ENCODE measurements around the gene PPP1R11.

PPP1R11 gene

DNA sequence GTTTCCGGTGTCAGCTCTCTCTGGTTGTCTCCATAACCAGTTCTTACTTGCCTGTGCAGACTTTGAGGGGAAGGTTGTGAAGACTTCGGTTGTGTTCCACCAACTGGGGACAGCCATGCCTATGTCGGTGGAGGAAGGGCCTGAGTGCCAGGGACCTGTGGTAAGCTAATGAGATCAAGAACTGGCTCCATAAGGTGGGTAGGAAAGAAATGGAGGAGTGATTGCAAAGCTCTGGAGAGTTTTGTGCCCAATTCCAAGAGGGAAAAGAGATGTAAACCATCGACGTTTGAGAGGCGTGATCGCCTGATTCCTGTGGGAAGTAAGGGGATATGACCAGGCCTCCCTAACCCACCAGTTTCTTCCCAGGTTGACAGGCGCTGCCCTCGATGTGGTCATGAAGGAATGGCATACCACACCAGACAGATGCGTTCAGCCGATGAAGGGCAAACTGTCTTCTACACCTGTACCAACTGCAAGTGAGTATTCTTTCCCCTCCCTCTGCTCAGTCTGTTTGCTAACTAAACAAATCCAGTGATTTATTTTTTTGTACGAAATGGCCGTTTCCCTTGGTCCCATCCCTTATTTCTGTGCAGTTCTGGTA is 5.0 kb upstream of the PPP1R11 start:
- Histone ChIP-seq H3K27ac (ENCODE audit: low read length) (peak overlapping the region; percentile 79), H3K4me1 (ENCODE audit: control insufficient read depth, insufficient read depth, low read length) (peaks cover 18% of the 10 kb centered on the region), H3K27me3 (ENCODE audit: control insufficient read depth in 1 of 2, insufficient read depth in 2 of 2, low read length in 2 of 2) (no peaks in the 10 kb centered on the region), H3K4me3 (ENCODE audit: low read length in 2 of 2) (peak overlapping the region; percentile 97), H3K36me3 (ENCODE audit: control insufficient read depth in 2 of 2, insufficient read depth in 2 of 2, low read length in 2 of 2) (peaks cover 4 to 6% of the 10 kb centered on the region in 2 donors), H3K9ac (ENCODE audit: low read length in 2 of 2) (peak overlapping the region; percentile 94 to 97), H3K9me3 (ENCODE audit: control insufficient read depth in 2 of 2, low read length in 2 of 2) (no peaks in the 10 kb centered on the region)

DNA sequence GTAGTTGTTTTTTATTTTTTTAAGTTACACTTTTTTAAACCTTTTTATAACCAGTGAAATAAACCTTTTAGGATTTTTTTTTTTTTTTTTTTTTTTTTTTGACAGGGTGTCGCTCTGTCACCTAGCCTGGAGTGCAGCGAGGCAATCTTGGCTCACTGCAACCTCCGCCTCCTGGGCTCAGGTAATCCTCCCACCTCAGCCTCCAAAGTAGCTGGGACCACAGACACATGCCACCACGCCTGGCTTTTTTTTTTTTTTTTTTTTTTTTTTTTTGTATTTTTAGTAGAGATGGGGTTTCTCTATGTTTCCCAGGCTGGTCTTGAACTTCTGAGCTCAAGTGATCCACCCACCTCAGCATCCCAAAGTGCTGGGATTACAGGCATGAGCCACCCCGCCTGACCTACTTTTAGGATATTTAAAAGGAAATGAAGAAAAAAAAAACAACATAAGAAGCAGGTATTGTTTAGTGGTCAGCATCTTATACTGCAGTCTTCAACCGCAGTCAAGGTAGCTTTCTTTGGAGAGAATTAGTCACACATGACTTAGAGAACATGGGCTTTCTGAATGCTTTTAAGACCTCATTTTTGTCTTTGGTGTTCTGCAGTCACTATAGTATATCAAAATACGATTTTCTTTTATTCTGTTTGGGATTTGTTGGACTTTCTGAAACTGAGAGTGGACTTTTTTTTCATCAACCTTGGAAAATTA is 4.4 kb upstream of the PPP1R11 start:
- Histone ChIP-seq H3K9me3 (ENCODE audit: control insufficient read depth in 2 of 2, low read length in 2 of 2) (no peaks in the 10 kb centered on the region), H3K9ac (ENCODE audit: low read length in 2 of 2) (no peak overlapping the region), H3K27ac (ENCODE audit: low read length) (no peak overlapping the region), H3K36me3 (ENCODE audit: control insufficient read depth in 2 of 2, insufficient read depth in 2 of 2, low read length in 2 of 2) (peaks cover 0 to 2% of the 10 kb centered on the region in 2 donors), H3K27me3 (ENCODE audit: control insufficient read depth in 1 of 2, insufficient read depth in 2 of 2, low read length in 2 of 2) (no peaks in the 10 kb centered on the region), H3K4me3 (ENCODE audit: low read length in 2 of 2) (peak overlapping the region in 1 of 2 donors; percentile 97), H3K4me1 (ENCODE audit: control insufficient read depth, insufficient read depth, low read length) (peaks cover 18% of the 10 kb centered on the region)

DNA sequence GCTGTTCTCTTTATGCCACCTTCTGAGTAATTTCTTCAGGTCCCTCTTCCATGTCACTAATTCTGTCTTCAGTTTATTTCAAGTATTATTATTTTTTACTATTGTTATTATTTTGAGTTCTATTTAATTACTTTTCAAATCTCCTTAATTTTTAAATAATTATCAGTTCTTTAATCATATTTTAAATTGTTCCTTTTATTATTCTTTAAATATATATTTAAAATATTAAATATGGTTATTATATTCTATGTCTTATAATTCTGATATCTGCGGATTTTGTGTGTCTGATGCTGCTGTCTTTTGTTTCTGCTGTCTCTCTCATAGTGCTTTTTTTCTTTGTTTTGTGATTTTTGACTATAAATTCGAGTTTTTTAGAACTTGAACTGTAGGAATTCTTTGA is 3.7 kb upstream of the PPP1R11 start:
- H3K27me3 ChIP-seq (ENCODE audit: control insufficient read depth in 1 of 2, insufficient read depth in 2 of 2, low read length in 2 of 2), result no peaks in the 10 kb centered on the region
- H3K9me3 ChIP-seq (ENCODE audit: control insufficient read depth in 2 of 2, low read length in 2 of 2), result no peaks in the 10 kb centered on the region
- H3K9ac ChIP-seq (ENCODE audit: low read length in 2 of 2), result no peak overlapping the region
- H3K4me3 ChIP-seq (ENCODE audit: low read length in 2 of 2), result no peak overlapping the region
- H3K4me1 ChIP-seq (ENCODE audit: control insufficient read depth, insufficient read depth, low read length), result peaks cover 18% of the 10 kb centered on the region
- no peak overlapping the region for H3K27ac ChIP-seq (ENCODE audit: low read length)
- no peaks in the 10 kb centered on the region for H3K36me3 ChIP-seq (ENCODE audit: control insufficient read depth in 2 of 2, insufficient read depth in 2 of 2, low read length in 2 of 2)

DNA sequence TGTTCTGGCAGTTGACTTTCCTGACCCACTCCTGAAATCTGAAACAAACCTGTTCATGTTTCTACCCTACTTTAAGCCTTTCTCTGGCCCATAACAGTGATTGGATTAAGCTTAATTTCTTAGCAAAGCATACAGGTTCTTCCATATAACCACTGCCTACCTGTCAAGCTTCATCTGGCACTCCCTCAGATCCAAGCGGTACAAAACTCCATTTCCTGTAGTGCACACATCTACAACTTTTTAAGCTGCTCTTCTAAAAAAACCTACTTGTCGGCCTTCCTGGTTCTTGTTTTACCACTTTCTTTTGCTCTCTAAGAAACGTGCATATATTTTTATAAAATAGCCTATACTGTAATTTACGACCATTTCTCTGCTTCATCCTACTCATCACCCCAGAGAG is 916 bp upstream of the PPP1R11 start:
- H3K27ac ChIP-seq (ENCODE audit: low read length), result peak overlapping the region; percentile 80
- H3K9ac ChIP-seq (ENCODE audit: low read length in 2 of 2), result peak overlapping the region; percentile 80 to 86
- H3K9me3 ChIP-seq (ENCODE audit: control insufficient read depth in 2 of 2, low read length in 2 of 2), result no peaks in the 10 kb centered on the region
- H3K4me3 ChIP-seq (ENCODE audit: low read length in 2 of 2), result peak overlapping the region; percentile 93 to 95
- peaks cover 5 to 7% of the 10 kb centered on the region in 2 donors for H3K27me3 ChIP-seq (ENCODE audit: control insufficient read depth in 1 of 2, insufficient read depth in 2 of 2, low read length in 2 of 2)
- H3K36me3 ChIP-seq (ENCODE audit: control insufficient read depth in 2 of 2, insufficient read depth in 2 of 2, low read length in 2 of 2), result peaks cover 8 to 12% of the 10 kb centered on the region in 2 donors
- H3K4me1 ChIP-seq (ENCODE audit: control insufficient read depth, insufficient read depth, low read length), result peaks cover 11% of the 10 kb centered on the region

DNA sequence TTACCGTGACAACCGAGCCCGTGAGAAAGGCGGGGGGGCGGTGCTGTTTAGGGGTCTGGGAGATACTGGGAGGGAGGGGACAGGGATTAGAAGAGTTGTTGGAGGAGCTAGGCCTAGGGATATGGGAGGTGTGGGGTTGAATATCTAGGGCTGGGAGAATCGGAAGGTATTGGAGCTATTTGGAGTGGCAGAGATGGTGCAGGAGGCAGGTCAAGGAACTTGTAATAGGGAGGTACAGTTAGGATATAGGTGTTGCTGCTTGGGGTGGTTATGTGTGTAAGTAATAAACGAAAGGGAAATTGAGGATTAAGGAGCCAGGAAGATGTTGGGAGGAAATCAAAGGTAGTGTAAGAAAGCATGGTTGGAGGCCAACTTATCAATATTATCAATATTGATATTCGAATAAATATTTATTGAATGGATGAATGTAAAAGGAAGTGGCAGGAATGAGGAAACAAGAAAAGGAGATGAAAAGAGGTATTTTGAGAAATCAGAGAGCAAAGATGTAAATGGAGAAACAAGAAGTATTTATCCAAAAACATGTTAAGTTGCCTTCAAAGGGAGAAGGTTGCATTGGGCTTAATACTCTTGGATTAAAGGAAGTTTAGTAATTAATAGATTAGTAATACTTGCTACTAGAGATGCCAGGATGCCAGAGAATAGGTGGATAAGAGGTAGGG is 602 bp downstream of the PPP1R11 start:
- Histone ChIP-seq H3K4me3 (ENCODE audit: low read length in 2 of 2) (peak overlapping the region; percentile 80 to 95), H3K27me3 (ENCODE audit: control insufficient read depth in 1 of 2, insufficient read depth in 2 of 2, low read length in 2 of 2) (peaks cover 16 to 19% of the 10 kb centered on the region in 2 donors), H3K27ac (ENCODE audit: low read length) (peak overlapping the region; percentile 80), H3K9ac (ENCODE audit: low read length in 2 of 2) (peak overlapping the region; percentile 72 to 89), H3K4me1 (ENCODE audit: control insufficient read depth, insufficient read depth, low read length) (peaks cover 11% of the 10 kb centered on the region), H3K9me3 (ENCODE audit: control insufficient read depth in 2 of 2, low read length in 2 of 2) (no peaks in the 10 kb centered on the region), H3K36me3 (ENCODE audit: control insufficient read depth in 2 of 2, insufficient read depth in 2 of 2, low read length in 2 of 2) (peaks cover 8 to 12% of the 10 kb centered on the region in 2 donors)

DNA sequence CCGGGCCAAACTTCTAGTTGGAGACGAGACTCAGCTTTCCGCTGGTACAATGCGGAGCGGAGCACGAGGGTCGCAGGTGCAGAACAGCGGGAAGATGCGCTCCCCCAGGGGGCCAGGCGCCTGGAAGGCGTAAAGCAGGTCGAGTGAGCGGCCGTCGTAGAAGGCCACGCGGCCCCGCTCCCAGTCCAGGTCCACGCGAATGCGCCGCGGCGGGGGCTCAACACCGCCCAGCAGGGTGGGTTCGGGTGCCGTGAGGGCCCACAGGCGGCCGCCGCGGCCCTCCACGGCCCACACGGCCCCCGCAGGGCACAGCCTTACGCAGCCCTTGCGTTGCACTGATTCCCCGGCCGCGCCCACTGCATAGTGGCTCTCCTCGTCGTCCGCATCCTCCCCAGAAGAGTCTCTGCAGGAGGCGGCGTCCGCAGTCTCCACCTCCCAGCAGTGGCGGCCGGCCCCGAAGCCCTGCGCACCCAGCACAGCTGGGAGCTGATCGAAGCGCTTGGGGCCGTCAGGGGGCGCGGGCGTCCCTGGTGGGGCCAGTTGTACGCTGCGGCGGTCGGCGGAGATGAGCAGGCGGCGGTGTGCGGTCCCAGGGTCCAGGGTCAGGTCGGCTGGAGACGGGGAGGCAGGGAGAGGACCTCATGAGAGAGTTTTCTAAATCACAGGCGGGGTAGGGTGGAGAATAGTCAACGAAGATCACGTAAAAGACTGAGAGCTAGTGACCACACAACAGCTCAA is 4.3 kb downstream of the PPP1R11 start:
- Histone ChIP-seq H3K27me3 (ENCODE audit: control insufficient read depth in 1 of 2, insufficient read depth in 2 of 2, low read length in 2 of 2) (peaks cover 49 to 56% of the 10 kb centered on the region in 2 donors), H3K27ac (ENCODE audit: low read length) (no peak overlapping the region), H3K4me3 (ENCODE audit: low read length in 2 of 2) (no peak overlapping the region), H3K4me1 (ENCODE audit: control insufficient read depth, insufficient read depth, low read length) (peaks cover 22% of the 10 kb centered on the region), H3K36me3 (ENCODE audit: control insufficient read depth in 2 of 2, insufficient read depth in 2 of 2, low read length in 2 of 2) (peaks cover 8 to 12% of the 10 kb centered on the region in 2 donors), H3K9me3 (ENCODE audit: control insufficient read depth in 2 of 2, low read length in 2 of 2) (no peaks in the 10 kb centered on the region), H3K9ac (ENCODE audit: low read length in 2 of 2) (no peak overlapping the region)

DNA sequence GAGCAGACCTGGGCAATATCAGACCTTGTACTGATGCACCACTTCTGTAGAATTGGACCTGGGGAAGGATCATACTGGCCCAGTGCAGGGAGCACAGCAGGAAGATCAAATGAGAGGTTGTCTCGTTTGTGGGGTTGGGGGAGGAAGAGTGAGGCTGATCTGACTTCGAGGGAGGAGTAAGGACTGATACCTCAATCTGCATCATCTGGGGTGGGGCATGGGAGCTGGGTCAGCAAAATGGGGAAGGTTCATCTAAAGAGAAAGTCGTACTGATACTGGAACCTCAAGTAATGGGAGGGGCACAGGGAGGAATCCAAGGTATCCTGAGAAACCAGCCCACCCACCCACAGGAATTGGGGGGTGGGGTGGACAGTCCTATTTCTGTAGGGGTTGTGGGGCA is 4.9 kb downstream of the PPP1R11 start:
- Histone ChIP-seq H3K9me3 (ENCODE audit: control insufficient read depth in 2 of 2, low read length in 2 of 2) (no peaks in the 10 kb centered on the region), H3K4me1 (ENCODE audit: control insufficient read depth, insufficient read depth, low read length) (peaks cover 22% of the 10 kb centered on the region), H3K9ac (ENCODE audit: low read length in 2 of 2) (no peak overlapping the region), H3K27ac (ENCODE audit: low read length) (no peak overlapping the region), H3K4me3 (ENCODE audit: low read length in 2 of 2) (no peak overlapping the region), H3K27me3 (ENCODE audit: control insufficient read depth in 1 of 2, insufficient read depth in 2 of 2, low read length in 2 of 2) (peaks cover 52 to 61% of the 10 kb centered on the region in 2 donors), H3K36me3 (ENCODE audit: control insufficient read depth in 2 of 2, insufficient read depth in 2 of 2, low read length in 2 of 2) (peaks cover 8 to 12% of the 10 kb centered on the region in 2 donors)

DNA sequence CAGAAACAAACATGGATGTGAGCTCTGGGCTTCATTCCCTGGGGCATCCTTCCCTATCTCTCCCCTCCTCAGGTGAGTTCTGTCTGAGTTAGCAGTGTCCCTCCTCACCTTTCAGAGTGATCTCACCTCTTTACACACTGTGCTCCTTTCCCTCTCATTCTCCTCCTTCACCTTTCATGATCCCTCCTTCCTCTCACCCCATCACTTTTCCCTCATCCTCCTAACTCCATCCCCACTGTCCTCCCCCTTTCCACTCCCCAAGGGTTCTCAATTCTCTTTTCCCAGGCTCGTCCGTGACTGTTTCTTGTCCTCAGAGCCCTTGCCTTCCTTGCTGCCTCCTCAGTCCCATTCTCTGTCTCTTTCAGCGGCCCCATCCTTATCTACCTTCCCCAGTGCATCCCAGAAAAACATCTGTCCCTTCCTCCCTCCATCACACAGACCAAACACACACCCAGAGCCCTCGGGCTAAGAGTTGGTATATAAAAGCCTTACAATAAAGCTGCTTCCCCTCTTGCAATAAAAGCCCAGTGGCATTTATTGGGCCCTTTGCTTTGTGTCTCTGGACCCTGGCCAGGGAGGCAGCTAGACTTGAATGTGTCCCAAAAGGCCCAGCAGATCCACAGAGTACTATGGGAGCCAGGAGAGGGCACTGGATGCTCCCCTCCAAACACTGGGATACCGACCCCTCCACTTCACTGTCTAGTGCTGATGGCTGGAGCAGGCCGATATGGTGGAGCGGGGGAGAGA is 6.7 kb downstream of the PPP1R11 start:
- no peaks in the 10 kb centered on the region for H3K9me3 ChIP-seq (ENCODE audit: control insufficient read depth in 2 of 2, low read length in 2 of 2)
- no peak overlapping the region for H3K9ac ChIP-seq (ENCODE audit: low read length in 2 of 2)
- peaks cover 60 to 64% of the 10 kb centered on the region in 2 donors for H3K27me3 ChIP-seq (ENCODE audit: control insufficient read depth in 1 of 2, insufficient read depth in 2 of 2, low read length in 2 of 2)
- no peak overlapping the region for H3K4me3 ChIP-seq (ENCODE audit: low read length in 2 of 2)
- peaks cover 8 to 10% of the 10 kb centered on the region in 2 donors for H3K36me3 ChIP-seq (ENCODE audit: control insufficient read depth in 2 of 2, insufficient read depth in 2 of 2, low read length in 2 of 2)
- peaks cover 22% of the 10 kb centered on the region for H3K4me1 ChIP-seq (ENCODE audit: control insufficient read depth, insufficient read depth, low read length)
- H3K27ac ChIP-seq (ENCODE audit: low read length), result no peak overlapping the region

DNA sequence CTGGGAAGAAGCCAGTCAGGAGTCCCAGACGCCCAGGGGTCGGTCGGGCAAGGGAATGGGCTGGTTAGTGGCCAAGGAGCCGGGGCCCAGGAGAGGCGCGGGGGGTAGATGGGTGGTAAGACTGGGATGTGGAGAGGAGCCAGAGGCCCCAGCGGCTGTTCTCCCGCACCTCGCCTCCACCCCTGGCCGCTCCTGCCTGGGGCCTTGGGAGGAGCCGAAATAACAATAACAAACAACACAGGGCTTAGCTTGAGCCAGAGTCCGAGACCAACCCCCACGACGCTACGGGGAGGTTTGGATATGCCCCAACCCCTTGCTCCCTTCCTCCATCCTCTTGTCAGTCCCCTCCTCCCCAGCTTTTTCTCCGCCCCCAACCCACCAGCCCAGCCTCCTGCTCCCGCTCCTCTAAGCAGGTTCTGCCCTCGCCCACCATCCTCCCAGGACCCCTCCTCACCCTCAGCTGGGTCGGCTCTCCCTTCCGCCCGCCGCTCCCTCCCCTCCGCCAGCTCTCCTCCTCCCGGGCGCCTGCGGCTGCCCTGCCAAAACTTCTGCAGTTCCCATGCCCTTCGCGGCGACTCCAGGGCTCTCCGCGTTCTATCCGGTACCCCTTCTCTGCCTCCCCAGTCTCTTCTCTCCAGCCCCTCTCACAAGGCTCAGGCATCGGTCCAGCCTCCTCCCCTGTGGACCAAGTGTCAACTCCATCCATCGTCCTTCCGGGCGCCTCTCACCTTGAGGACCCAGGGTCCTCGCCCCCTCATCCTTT is 7.5 kb downstream of the PPP1R11 start:
- H3K27me3 ChIP-seq (ENCODE audit: control insufficient read depth in 1 of 2, insufficient read depth in 2 of 2, low read length in 2 of 2), result peaks cover 61 to 66% of the 10 kb centered on the region in 2 donors
- peaks cover 4% of the 10 kb centered on the region in 2 donors for H3K36me3 ChIP-seq (ENCODE audit: control insufficient read depth in 2 of 2, insufficient read depth in 2 of 2, low read length in 2 of 2)
- peak overlapping the region in 1 of 2 donors; percentile 47 for H3K4me3 ChIP-seq (ENCODE audit: low read length in 2 of 2)
- no peaks in the 10 kb centered on the region for H3K9me3 ChIP-seq (ENCODE audit: control insufficient read depth in 2 of 2, low read length in 2 of 2)
- H3K9ac ChIP-seq (ENCODE audit: low read length in 2 of 2), result no peak overlapping the region
- H3K27ac ChIP-seq (ENCODE audit: low read length), result no peak overlapping the region
- peaks cover 22% of the 10 kb centered on the region for H3K4me1 ChIP-seq (ENCODE audit: control insufficient read depth, insufficient read depth, low read length)
